Fibroblast of lung (primary cell): ENCODE data around the gene RACK1.

Experiments
- EZH2 ChIP-seq: IDR thresholded peaks from 2 replicates; pipeline ENCODE4 v1.5.1; 2012; ENCODE audit warnings: low read length, control low read depth, mild to moderate bottlenecking; ENCODE audit errors: missing control alignments
- TF ChIP-seq, protein P1 (sequence below), 2 donors: IDR thresholded peaks in 1 of 2; conservative IDR thresholded peaks in 1 of 2; 1 replicate in 1 of 2; 2 replicates in 1 of 2; pipeline ENCODE4 v1.5.1; 2011 to 2012; ENCODE audit warnings: low read length in 2 of 2, control low read depth in 1 of 2, inconsistent platforms in 1 of 2, low read depth in 1 of 2, mild to moderate bottlenecking in 1 of 2

- TF ChIP-seq, protein P1, sequence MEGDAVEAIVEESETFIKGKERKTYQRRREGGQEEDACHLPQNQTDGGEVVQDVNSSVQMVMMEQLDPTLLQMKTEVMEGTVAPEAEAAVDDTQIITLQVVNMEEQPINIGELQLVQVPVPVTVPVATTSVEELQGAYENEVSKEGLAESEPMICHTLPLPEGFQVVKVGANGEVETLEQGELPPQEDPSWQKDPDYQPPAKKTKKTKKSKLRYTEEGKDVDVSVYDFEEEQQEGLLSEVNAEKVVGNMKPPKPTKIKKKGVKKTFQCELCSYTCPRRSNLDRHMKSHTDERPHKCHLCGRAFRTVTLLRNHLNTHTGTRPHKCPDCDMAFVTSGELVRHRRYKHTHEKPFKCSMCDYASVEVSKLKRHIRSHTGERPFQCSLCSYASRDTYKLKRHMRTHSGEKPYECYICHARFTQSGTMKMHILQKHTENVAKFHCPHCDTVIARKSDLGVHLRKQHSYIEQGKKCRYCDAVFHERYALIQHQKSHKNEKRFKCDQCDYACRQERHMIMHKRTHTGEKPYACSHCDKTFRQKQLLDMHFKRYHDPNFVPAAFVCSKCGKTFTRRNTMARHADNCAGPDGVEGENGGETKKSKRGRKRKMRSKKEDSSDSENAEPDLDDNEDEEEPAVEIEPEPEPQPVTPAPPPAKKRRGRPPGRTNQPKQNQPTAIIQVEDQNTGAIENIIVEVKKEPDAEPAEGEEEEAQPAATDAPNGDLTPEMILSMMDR (conservative IDR thresholded peaks at IDR 0.05 in 1 of 2, IDR thresholded peaks at IDR 0.05 in 1 of 2; ENCODE audit: low read depth in 1 of 2, low read length in 2 of 2) = no peak
- no peak for TF ChIP-seq EZH2
These were observed 37.6 kb upstream of the RACK1 start for GRCh38 chr5:181281077-181281983.
